CD4-positive, alpha-beta T cell treated with Interleukin-15 for 1 hour (primary cell): Measurements from ENCODE around the gene TAF7.
"Not testable (repeated sequence)": the region's sequence is repeated elsewhere in the genome, so short reads cannot be mapped to it uniquely, and the experiment has no call there.

Experiments used
- DNase-seq: peaks from one replicate; pipeline ENCODE4 v3.0.0-alpha.2; 2020

TAF7 gene

GRCh38 chr5:141332571-141332970 lies 12.0 kb upstream of the TAF7 start:
- DNase-seq, result not testable (repeated sequence)

GRCh38 chr5:141330299-141331080 lies 9.9 kb upstream of the TAF7 start, which contains the start of gene PCDHGA1:
PCDHGA1 (plus strand) TSS chr5:141330514.
- no peak for DNase-seq

GRCh38 chr5:141328231-141328630 lies 7.6 kb upstream of the TAF7 start:
- no peak for DNase-seq

- DNase-seq, result peak; percentile 72
Measured at GRCh38 chr5:141326088-141326854, 5.7 kb upstream of the TAF7 start.

GRCh38 chr5:141322261-141322660 lies 1.7 kb upstream of the TAF7 start:
- no peak for DNase-seq

GRCh38 chr5:141319699-141320098 lies 885 bp downstream of the TAF7 start:
- DNase-seq, result no peak

GRCh38 chr5:141319202-141319601 lies 1.4 kb downstream of the TAF7 start:
- DNase-seq, result no peak

GRCh38 chr5:141316963-141317362 lies 3.6 kb downstream of the TAF7 start:
- DNase-seq, result not testable (repeated sequence)

- no peak for DNase-seq
Measured at GRCh38 chr5:141313711-141314110, 6.9 kb downstream of the TAF7 start.

- no peak for DNase-seq
Measured at GRCh38 chr5:141306630-141307029, 14.0 kb downstream of the TAF7 start.

- no peak for DNase-seq
Measured at GRCh38 chr5:141303756-141304155, 16.8 kb downstream of the TAF7 start, which contains the start of gene SLC25A2. SLC25A2 (minus strand) TSS chr5:141304049; CDS start chr5:141303865, 184 bp downstream.

GRCh38 chr5:141298376-141298775 lies 22.2 kb downstream of the TAF7 start:
- no peak for DNase-seq

- no peak for DNase-seq
Measured at GRCh38 chr5:141272906-141273305, 47.7 kb downstream of the TAF7 start.

- DNase-seq, result no peak
Measured at GRCh38 chr5:141269195-141269594, 51.4 kb downstream of the TAF7 start.
